Effector CD4-positive, alpha-beta T cell (primary cell): Measurements from ENCODE around the gene CIP2A.

Experiments used
- DNase-seq: peaks from one replicate; pipeline ENCODE4 v3.0.0-alpha.2; 2020

Gene CIP2A

GRCh38 chr3:108562565-108562964 lies 26.7 kb downstream of the CIP2A start:
- no peak for DNase-seq

- DNase-seq: no peak
These were observed 33.2 kb downstream of the CIP2A start for GRCh38 chr3:108555966-108556581.

- no peak for DNase-seq
These were observed 34.2 kb downstream of the CIP2A start for GRCh38 chr3:108554913-108555571.

GRCh38 chr3:108554229-108554628 lies 35.0 kb downstream of the CIP2A start:
- no peak for DNase-seq

- DNase-seq: no peak
These were observed 36.7 kb downstream of the CIP2A start for GRCh38 chr3:108552267-108553159.

GRCh38 chr3:108548886-108549285 lies 40.4 kb downstream of the CIP2A start:
- DNase-seq: no peak

- no peak for DNase-seq
These were observed 40.9 kb downstream of the CIP2A start for GRCh38 chr3:108548304-108548703.

- DNase-seq: no peak
These were observed 42.5 kb downstream of the CIP2A start for GRCh38 chr3:108546692-108547091.

GRCh38 chr3:108546247-108546646 lies 43.0 kb downstream of the CIP2A start:
- DNase-seq: no peak

GRCh38 chr3:108538083-108538482 lies 51.2 kb downstream of the CIP2A start:
- DNase-seq: no peak

- DNase-seq: no peak
These were observed 60.6 kb downstream of the CIP2A start for GRCh38 chr3:108528459-108529252.

GRCh38 chr3:108527817-108528216 lies 61.4 kb downstream of the CIP2A start:
- no peak for DNase-seq

GRCh38 chr3:108527109-108527508 lies 62.1 kb downstream of the CIP2A start:
- no peak for DNase-seq

GRCh38 chr3:108525971-108526370 lies 63.3 kb downstream of the CIP2A start:
- no peak for DNase-seq

GRCh38 chr3:108525256-108525655 lies 64.0 kb downstream of the CIP2A start:
- DNase-seq: no peak

- no peak for DNase-seq
These were observed 64.7 kb downstream of the CIP2A start for GRCh38 chr3:108524537-108524936.

GRCh38 chr3:108518895-108519294 lies 70.3 kb downstream of the CIP2A start:
- no peak for DNase-seq

GRCh38 chr3:108516881-108517280 lies 72.4 kb downstream of the CIP2A start:
- DNase-seq: no peak

- DNase-seq: no peak
These were observed 75.3 kb downstream of the CIP2A start for GRCh38 chr3:108513961-108514360.

GRCh38 chr3:108512671-108513070 lies 76.6 kb downstream of the CIP2A start:
- no peak for DNase-seq

GRCh38 chr3:108511490-108511889 lies 77.7 kb downstream of the CIP2A start:
- DNase-seq: no peak

- no peak for DNase-seq
These were observed 78.2 kb downstream of the CIP2A start for GRCh38 chr3:108511055-108511454.

- DNase-seq: no peak
These were observed 78.7 kb downstream of the CIP2A start, which contains the start of gene MYH15 for GRCh38 chr3:108510496-108510895. MYH15 (minus strand) TSS chr3:108510596; CDS start chr3:108510530, 66 bp downstream.
